HG02870 (cell line): ENCODE results near the gene CCDC91.
A peak's percentile ranks its signal among the peaks of the same experiment; 100 is the strongest.
"Not testable (repeated sequence)": the region's sequence is repeated elsewhere in the genome, so short reads cannot be mapped to it uniquely, and the experiment has no call there.

Experiments
- ATAC-seq: cut with Tn5 transposase; IDR thresholded peaks from one replicate; pipeline ENCODE4 v1.9.1; 2021; ENCODE audit warnings: mild to moderate bottlenecking, moderate library complexity; ENCODE audit not compliant: unreplicated experiment

The CCDC91 gene

GRCh38 chr12:28231248-28231647 lies 41.0 kb downstream of the CCDC91 start:
- no peak for ATAC-seq

GRCh38 chr12:28232211-28232928 lies 42.1 kb downstream of the CCDC91 start:
- ATAC-seq = peak; percentile 68

GRCh38 chr12:28234444-28234843 lies 44.2 kb downstream of the CCDC91 start:
- no peak for ATAC-seq

- ATAC-seq = no peak
Observed at GRCh38 chr12:28235015-28235414, 44.8 kb downstream of the CCDC91 start.

- ATAC-seq = no peak
Observed at GRCh38 chr12:28235985-28236384, 45.7 kb downstream of the CCDC91 start.

GRCh38 chr12:28237423-28237822 lies 47.2 kb downstream of the CCDC91 start:
- no peak for ATAC-seq

- no peak for ATAC-seq
Observed at GRCh38 chr12:28239918-28240317, 49.7 kb downstream of the CCDC91 start.

- no peak for ATAC-seq
Observed at GRCh38 chr12:28240853-28241252, 50.6 kb downstream of the CCDC91 start.

GRCh38 chr12:28242129-28242495 lies 51.9 kb downstream of the CCDC91 start:
- ATAC-seq = no peak

- no peak for ATAC-seq
Observed at GRCh38 chr12:28242496-28243309, 52.4 kb downstream of the CCDC91 start.

- ATAC-seq = no peak
Observed at GRCh38 chr12:28243310-28243633, 53.0 kb downstream of the CCDC91 start.

GRCh38 chr12:28247806-28248205 lies 57.5 kb downstream of the CCDC91 start:
- ATAC-seq = no peak

- no peak for ATAC-seq
Observed at GRCh38 chr12:28248555-28249145, 58.4 kb downstream of the CCDC91 start.

- ATAC-seq = peak; percentile 97
Observed at GRCh38 chr12:28253161-28253641, 62.9 kb downstream of the CCDC91 start.

GRCh38 chr12:28257411-28257810 lies 67.2 kb downstream of the CCDC91 start:
- ATAC-seq = no peak

GRCh38 chr12:28258998-28259397 lies 68.7 kb downstream of the CCDC91 start:
- no peak for ATAC-seq

- ATAC-seq = no peak
Observed at GRCh38 chr12:28265435-28266042, 75.3 kb downstream of the CCDC91 start.

- ATAC-seq = not testable (repeated sequence)
Observed at GRCh38 chr12:28267920-28268607, 77.8 kb downstream of the CCDC91 start.

- no peak for ATAC-seq
Observed at GRCh38 chr12:28268608-28269229, 78.5 kb downstream of the CCDC91 start.

- ATAC-seq = no peak
Observed at GRCh38 chr12:28269851-28270250, 79.6 kb downstream of the CCDC91 start.
